Cardiac fibroblast (primary cell): ENCODE data around the gene NELFA.
"Not testable (repeated sequence)": the region's sequence is repeated elsewhere in the genome, so short reads cannot be mapped to it uniquely, and the experiment has no call there.

Experiments
- DNase-seq, 2 donors: peaks; one replicate each; pipeline versions ENCODE4 v3.0.0 to v3.0.0-alpha.2; 2010; ENCODE audit warnings: low read depth in 2 of 2
- H3K4me3 ChIP-seq, 2 donors: replicated peaks in 1 of 2; 1 replicate in 1 of 2; 2 replicates in 1 of 2; pipeline ENCODE4 v1.5.1; 2011; ENCODE audit warnings: low read depth in 2 of 2, low read length in 2 of 2, mild to moderate bottlenecking in 2 of 2, moderate library complexity in 1 of 2
- CTCF ChIP-seq: IDR thresholded peaks from one replicate; pipeline ENCODE4 v1.5.1; 2011; ENCODE audit warnings: low read depth, mild to moderate bottlenecking, low read length, inconsistent platforms

NELFA gene

GRCh38 chr4:2040391-2041238 lies 31.8 kb upstream of the NELFA start:
- H3K4me3 ChIP-seq: peak overlapping the region; percentile 78 to 82
- no peak for TF ChIP-seq CTCF
- no peak for DNase-seq

- no peak for TF ChIP-seq CTCF
- DNase-seq: no peak
- H3K4me3 ChIP-seq: no peak overlapping the region
Observed at GRCh38 chr4:2036866-2037265, 28.1 kb upstream of the NELFA start.

GRCh38 chr4:2036327-2036726 lies 27.6 kb upstream of the NELFA start:
- TF ChIP-seq CTCF: no peak
- no peak overlapping the region for H3K4me3 ChIP-seq
- no peak for DNase-seq

- H3K4me3 ChIP-seq, DNase-seq: not testable (repeated sequence)
Observed at GRCh38 chr4:2031161-2031560, 22.4 kb upstream of the NELFA start.

GRCh38 chr4:2027120-2027519 lies 18.3 kb upstream of the NELFA start:
- not testable (repeated sequence) for DNase-seq, H3K4me3 ChIP-seq

- H3K4me3 ChIP-seq: no peak overlapping the region
- no peak for TF ChIP-seq CTCF
- no peak for DNase-seq
Observed at GRCh38 chr4:2025817-2026216, 17.0 kb upstream of the NELFA start.

- TF ChIP-seq CTCF: no peak
- DNase-seq: no peak
- no peak overlapping the region for H3K4me3 ChIP-seq
Observed at GRCh38 chr4:2024683-2025082, 15.9 kb upstream of the NELFA start.

GRCh38 chr4:2021358-2022018 lies 12.7 kb upstream of the NELFA start:
- peak in 1 of 2 donors; percentile 77 for DNase-seq

More at GRCh38 chr4:2021358-2022018, 12.7 kb upstream of the NELFA start:
- peak overlapping the region in 1 of 2 donors; percentile 13 for H3K4me3 ChIP-seq
